CD4-positive, alpha-beta T cell treated with Interferon alpha-2 for 1 hour (primary cell): Measurements from ENCODE around the gene APBA2.
A peak's percentile ranks its signal among the peaks of the same experiment; 100 is the strongest.
"Not testable (repeated sequence)": the region's sequence is repeated elsewhere in the genome, so short reads cannot be mapped to it uniquely, and the experiment has no call there.

Experiments used
- DNase-seq, 2 donors: peaks; one replicate each; pipeline ENCODE4 v3.0.0-alpha.2; 2020 to 2022

The APBA2 gene

DNA sequence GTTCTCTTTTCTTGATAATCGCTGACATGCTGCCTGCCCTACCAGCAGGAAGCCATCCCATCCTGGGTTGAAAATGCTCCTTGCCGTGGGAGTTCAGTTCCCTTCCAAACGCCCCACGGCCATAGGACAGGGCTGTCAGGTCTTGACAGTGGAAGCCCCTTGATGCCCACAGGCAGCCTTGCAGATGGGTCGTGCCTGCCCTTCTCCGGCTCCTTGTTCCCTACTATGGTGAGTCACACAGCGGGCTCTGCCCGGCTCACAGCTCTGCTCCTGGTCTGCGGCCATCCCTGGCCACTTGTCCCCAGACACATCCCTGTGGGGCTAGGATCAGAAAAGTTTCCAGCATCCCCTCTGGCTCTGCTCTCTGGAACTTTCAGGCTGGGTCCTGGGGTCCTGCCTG lies 6.2 kb upstream of the APBA2 start:
- DNase-seq: no peak

DNA sequence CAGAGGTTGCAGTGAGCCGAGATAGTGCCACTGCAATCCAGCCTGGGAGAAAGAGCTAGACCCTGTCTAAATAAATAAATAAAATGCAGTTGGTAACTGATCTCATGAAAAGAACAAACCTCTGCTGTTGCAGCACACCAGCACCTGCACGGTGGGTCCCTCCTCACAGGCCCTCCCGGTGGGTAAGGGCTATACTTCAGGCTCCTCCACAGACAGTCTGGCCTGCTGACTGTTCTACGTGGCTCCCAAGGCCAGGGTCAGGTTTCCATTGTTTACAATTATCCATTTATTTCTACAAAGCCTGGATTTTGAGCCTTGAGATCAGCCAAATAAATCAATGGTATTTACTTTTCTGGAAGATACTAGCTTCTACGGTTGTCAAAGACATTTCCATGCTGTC lies 5.1 kb upstream of the APBA2 start:
- no peak for DNase-seq

DNA sequence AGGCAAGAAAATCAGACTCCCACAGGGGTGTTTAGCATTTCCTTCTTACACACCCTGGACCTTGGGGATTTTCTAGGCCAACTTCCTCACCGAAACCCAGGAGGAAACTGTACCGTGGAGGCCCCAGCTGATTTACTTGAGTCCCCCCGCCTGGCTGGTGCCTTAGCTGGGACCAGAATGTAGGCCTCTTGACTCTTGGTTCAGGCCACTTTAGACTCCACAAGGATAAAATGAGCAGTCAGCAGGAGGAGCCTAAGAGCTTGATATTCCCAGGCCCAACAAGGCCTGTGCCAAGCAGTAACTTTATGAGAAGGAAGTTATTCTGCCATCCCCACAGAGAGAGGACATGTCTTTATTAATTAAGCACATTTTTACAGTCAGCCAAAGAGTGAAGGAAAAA lies 4.6 kb upstream of the APBA2 start:
- DNase-seq: no peak

DNA sequence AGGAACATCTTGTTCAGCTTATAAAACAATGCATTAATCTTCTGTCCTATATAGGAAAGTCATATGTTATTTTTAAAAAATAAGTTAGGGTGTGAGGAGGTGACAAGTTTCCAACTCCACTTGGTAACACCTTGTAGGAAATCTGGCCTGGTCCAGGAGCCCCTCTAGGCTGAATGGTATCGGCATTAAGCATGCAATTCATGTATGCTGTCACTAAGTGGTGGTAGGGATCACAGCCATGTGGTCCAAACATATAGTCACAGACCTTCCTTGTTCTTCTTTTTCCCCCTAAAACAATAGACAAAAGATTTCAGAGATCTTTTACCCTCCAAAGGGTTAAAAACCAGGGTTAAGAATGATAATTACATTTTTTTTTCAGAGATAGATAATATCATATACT lies 4.2 kb upstream of the APBA2 start:
- no peak for DNase-seq

DNA sequence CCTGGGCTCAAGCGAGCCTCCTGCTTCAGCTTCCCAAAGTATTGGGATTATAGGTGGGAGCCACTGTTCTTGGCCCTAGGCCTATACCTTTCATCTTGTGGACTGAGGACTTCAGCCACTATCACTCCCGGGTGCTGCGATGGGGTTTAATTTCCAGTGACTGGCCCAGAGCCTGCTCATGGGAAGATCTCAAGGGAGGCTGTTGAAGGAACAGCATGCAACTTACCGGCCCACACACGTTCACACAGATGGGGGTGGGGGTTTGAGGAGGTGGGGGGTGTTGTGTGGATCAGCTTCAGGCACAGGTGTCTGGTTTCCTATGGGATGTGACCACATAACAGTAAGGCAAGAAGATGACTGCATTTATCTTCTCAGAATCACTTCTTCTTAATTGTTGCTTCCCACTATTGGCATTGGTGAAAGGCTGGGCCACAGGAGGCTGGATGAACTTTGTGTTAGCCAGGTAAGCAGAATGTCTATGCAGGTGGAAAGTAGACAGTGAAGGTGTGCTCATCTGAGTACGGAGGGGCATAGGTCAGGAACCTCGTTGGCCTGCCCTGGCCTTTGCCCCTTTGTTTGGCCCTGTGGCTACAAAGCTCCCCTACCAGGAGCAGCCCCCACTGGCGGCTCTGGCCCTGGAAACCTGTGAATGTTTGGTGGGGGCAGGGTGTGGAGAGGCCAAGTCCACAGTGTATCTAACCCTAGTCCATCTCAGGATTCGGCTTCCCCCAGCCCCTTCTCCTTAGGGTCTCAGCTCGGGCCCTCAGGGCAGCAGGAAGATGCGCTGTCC lies 1.4 kb upstream of the APBA2 start:
- no peak for DNase-seq

DNA sequence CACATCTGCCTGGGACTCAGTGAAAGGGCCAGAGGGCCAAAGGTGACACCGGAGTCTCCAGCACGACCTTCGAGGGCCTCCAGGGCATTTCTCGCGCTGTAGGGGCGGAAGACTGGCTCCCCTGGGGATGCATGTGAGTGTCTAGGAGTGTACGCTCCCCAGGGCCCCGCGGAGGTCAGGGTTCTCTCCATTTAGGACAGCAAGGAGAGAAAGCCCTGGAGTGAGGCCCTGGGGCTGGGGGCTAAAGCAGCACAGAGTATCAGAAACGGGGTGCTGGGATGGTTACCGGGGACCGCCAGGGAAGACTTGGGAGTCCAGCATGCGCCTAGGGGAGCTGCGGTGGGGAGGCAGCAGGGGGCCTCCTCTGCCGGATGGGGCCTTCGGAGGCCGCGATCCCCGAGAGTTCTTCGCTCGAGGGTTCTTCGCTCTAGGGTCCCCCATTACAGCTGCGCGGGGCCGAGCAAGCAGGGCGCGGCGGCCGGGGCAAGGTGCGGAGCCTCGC lies 595 bp upstream of the APBA2 start:
- DNase-seq: no peak

DNA sequence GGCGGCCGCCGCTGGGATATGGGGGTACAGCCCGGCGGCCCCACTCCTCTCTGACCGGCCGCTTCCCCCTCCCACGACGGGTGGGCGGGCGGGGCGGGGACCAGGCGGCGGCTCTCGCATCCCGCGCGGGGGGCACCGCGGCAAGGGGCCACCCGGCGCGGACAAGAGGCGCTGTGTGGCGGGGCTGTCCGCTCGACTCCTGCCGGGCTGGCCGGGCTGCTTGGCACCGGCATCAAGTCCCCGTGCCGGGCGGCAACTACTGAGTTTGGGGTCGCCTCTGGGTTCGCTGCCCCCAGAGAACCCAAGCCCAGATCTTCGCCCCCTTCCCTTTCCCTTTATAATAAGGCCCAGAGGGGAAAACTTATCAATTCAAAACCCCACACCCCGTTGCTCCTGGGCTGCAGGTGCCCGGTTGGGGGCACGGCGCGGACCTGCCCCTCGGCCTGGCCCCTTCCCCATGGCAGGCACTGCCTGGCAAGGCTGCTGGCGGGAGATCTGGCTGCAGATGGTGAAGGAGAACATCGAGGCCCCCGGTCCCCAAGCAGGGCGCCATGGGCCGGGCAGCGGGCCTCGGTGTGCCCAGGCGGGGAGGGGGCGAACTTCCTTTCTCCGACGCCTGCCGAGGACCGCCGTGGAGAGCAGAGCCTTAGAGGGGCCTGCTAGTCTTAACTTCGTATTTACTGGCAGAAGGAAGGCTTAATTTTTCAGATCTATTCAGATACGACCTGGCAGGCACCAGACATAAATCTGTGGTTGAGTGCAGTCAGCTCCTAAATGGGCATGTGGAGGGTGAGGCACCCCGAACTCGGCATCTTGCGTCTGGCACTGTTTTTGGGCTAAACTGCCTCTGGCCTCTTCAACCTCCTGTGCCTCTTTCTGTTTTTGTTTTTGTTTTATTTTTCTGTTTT lies 911 bp downstream of the APBA2 start:
- no peak for DNase-seq

DNA sequence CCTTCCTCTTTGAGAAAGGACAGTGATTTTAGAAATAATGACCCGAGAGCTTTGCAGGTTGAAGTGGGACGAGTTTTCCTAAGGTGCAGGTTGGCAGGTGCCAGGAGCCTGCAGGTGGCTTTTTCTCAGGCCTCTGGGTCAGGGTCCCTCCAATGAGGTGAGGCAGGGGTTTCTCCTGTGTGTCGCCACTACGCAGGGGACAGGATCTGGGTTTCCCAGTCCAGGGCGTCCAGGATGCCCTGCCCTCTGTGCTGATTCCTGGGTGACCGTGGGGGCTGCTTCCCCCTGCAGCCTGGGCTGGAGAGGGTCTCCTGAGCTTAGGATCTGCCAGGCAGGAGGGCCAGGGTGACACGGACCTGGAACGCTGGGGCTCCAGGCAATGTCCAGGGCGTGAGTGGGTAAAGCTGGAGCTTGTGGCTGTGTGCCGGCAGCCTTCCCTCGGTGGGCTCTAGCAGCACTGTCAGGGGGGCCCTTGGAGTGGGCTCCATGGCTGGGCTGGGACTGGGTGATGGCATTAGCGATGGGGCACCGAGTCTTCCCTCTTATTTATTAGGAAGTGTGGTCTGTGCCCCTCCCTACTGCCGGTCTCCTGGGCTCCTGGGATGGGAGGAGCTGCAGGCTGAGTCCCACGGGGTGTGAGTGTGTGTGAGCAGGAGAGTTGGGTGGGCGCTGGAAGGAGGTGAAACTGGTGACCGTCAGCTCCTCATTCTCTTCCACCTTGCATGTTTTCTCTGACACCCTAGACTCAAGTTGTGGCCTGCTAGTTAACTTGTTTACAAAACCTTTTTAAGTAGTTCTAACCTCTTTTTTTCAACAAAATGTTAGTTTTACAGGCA lies 1.8 kb downstream of the APBA2 start:
- no peak for DNase-seq

DNA sequence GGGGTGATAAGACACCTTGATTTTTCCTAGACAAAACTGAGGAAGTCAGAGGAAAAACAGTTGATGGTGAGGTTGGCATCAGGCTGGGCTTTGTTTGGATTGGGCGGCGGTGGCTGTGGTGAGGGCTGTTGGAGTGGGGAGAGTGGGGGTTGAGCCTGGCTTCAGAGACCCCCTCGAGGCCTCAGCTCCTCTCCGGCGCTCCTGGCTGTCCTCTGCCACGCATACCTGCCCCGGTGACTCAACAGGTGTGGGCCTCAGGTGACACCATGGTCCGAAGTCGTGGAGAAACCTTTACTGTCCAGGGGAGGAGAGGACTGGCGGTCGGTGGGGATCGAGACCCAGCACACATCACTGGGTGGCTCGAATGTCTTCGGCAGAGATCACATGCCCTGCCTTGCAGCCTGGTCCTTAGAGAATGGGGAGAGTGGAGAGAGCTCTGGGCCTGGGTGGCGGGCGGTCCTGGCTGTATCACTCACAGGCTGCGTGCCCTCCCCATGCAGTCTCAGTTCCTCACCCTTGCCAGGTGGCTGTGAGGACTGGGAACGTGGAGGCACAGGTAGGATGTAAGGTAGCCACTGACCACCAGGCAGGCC lies 2.6 kb downstream of the APBA2 start:
- no peak for DNase-seq

DNA sequence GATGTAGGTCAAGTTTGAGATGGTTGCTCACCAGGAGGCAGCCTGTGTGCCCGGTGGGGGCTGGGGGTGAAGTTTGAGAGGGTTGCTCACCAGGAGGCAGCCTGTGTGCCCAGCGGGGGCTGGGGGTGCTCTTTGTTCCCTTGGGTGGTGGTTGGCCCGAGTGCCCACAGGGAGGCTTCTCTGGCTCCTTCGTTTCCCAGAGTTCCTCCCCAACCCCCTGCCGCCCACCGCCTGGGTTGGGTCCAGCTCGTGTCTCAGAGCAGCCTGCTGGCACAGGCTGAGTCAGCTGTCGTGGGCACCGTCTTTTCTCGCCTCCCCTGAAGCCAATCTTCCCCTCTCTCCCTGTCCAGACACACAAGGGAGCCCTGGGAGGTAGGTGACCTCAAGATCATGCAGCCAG lies 3.1 kb downstream of the APBA2 start:
- no peak for DNase-seq

DNA sequence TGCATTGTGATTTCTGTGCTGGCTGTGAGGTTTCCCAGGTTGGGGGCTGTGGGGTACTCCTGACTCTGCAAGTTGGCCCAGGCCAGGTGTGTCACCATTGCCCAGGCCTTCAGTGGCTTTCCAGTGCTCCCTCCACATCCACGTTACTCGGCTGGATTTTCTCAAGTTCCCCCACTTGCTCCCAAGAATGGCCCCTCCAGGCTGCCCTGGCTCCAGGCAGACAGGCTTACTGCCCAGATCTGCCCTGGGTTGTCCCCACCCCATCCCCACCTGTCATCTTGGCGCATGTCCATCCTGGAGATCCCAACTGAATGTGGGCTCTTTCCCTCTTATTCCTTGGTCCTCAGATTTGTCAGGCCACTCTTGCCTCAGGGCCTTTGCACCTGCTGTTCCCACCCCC lies 3.6 kb downstream of the APBA2 start:
- no peak for DNase-seq

DNA sequence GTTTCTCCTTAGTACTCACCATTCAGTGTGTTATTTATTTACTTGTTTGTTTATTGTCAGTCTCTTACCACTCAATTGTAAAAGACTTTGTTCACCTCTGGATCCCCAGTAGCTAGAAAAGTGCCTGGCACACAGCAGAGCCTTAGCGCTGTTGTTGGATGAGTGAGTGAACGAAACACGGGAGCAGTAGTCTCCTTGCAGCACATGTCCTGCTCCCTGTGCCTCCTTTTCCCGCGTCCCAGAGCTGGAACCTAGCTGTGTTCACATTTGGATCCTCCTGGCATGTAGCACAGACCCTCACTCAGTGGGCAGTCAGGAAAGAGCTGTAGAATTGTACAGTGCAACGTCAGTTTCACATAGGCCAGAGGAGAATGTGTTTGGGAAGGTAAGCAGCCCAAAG lies 4.1 kb downstream of the APBA2 start:
- not testable (repeated sequence) for DNase-seq

DNA sequence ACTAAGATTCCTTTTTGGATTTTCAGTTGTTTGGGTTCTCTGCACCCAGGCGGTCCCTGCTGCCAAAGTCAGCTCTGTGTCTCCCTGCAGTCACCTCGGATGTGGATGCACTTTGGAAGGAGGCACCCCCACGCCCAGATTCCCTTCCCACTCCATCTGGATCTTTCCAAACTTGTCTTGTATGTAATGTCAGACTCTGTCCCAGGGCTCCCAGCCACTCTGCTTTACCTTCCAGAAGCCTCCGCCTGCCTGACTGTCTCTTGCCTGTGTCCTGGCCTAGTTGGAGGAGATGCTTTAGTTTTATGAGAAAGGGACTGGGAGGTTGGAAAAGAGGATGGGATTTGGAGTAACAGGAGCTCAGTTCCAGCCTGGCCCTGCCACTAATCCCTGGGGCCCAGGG lies 4.5 kb downstream of the APBA2 start:
- not testable (repeated sequence) for DNase-seq

DNA sequence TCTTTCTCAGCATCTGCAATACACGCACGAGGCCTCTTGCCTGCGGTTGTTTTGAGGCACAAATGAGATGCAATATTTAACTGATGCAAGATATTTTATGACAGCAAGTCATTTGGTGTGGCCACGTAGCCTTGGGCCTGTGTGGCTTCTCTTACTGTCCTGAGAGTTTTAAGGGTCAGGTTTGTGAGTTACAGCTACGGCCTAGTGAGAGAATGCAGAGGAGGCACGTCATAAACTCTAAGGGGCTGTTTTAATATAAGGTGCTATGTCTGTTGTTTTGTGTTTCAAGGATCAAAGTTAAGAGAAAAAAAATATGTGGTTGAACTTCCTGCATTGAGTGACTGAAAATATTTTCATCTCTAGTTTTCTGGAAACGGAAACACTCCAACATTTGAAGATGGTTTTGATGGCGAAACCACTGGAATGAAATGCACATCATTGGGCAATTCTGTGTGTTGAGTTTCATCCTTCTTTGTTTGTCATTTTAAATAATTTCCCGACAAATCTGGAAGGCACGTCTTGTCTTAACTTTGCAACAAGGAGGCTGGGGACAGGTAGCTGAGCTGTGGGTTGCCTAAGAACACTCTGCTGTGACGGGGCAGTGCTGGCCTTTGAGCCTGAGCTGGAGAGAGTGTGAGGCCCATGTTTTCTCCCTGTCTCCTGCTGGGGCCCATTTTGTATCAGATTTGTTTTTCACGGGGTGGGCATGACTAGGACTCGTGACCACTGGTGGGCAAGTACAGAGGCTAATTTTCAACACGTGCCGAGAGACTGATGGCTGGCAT lies 5.1 kb downstream of the APBA2 start:
- DNase-seq: peak in 1 of 2 donors; percentile 39

DNA sequence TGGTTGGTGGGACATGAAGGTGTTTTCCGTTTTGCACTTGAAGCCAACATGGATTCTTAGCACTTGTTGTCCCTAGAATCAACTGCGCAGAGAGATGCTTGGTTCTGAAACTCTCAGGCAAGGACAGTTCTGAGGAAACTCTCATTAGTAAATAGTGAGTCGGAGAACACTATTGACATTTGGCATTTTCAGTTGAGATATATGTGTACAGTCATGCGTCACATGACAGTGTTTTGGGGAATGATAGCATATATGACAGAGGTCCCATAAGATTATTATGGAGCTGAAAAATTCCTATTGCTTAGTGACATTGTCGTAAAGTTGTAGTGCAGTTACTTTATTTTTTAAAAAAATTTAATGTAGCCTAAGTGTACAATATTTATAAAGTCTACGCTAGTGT lies 5.8 kb downstream of the APBA2 start:
- no peak for DNase-seq

DNA sequence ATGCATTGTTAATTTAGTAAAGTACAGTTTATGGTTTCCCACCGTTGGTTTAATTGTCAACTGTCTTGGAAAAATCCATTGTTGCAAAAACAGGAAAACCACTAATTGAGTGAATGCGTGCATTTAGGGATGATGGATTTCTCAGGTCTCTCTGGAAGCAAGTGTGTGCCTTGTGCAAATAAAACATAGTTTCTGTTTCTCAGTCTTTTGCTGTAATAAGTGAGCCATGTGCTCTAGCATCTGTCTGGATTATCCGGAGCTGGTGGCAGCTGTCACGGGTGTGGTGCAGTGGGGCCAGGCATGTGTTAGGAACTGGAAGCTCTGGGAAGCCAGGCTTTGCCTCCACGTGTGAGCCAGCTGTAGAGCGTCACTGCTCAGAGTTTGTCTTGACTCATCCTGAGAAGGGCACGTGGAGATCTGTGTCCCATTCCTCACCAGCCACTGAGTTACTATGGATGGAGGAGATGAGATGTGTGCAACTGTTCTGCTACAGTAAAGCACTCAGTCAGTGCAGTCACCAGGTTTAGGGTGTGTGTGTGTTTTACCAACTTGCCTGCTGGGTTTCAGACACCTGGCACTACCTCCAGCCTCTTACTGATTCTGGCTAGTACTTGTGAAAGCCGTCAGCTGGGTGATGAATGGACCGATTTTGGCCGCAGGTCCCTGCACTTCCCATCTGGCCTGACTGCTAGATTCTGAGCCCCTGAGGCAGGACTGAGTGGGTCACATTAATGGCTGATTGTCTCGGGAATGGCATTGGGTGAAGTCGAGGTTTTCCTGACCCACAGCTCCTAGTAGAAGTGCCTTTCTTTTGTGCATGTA lies 7.2 kb downstream of the APBA2 start:
- DNase-seq: no peak

DNA sequence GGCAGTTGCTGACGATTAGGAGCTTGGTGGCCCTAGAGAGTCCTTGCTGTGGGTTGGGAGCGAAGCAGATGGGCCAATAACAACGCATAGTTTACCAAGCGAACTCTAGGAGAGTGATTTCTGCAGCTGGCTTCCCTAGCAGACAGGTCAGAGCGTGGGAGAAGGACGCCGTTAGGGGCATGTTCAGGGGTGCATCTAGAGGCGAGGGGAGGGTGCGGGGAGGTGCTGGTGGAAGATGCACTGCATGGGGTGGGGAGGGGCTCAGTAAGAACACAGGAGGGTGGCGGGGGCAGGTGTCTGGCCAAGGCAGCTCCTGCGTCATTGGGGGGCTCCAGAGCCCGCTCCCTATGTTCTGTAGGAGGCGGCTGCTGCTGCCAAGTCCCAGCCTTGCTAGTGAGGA lies 8.9 kb downstream of the APBA2 start:
- DNase-seq: no peak

DNA sequence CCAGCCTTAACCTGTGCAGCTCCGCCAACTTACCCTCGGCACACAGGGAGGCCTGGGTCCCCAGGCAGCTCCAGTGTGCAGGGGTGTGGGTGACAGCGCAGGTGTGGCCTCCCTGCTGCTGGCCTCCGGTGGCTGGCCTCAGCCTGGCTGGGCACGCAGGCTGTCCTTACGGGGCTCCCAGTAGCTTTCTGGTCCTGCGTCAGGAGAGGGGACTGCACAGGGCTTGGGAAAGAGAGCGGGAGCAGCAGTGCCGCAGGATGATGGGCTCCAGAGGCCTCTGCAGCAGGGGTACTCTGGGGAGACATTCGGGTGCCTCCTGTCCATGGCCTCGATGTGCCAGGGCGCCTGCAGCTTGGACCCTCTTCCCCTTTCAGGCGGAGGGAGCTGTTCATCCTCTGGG lies 9.4 kb downstream of the APBA2 start:
- DNase-seq: no peak

DNA sequence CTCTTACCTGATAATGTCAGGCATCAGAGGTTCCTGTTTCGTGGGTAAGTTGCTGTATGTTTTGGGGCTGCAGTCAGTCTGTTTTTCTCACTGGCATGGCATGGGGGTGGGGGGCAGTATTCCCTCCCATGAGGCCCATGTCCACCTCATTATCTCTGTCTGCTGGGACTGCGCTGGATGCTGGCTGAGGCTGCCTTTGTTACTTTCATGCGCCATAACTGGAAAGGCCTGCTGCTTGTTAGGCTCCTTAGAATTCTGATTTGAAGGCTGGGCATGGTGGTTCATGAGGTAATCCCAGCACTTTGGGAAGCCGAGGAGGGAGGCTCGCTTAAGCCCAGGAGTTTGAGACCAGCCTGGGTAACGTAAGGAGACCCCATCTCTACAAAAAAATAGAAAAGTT lies 9.8 kb downstream of the APBA2 start:
- DNase-seq: no peak

DNA sequence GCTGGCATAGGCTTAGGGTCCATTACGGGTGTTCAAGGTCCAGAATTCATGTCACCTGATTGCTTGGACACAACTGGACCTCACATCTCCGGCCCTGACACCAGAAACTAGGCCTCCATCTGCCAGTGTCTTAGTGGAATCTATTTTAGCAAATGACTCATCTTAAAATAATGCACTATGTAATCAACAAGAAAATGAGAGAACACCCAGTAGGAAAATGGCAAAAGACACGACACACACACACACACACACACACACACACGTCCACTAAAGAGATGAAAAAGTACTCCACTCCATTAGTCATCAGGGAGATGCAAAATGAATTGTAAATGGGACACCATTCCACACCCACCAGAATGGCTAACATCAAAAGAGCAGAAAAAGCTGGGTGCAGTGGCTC lies 11.2 kb downstream of the APBA2 start:
- no peak for DNase-seq
